OCI-LY1 (cell line): ENCODE results near the gene SMIM24.

ENCODE experiments used
- H2AFZ ChIP-seq: fragments of 200-600 bp; sonication (generic), shearing (Covaris generic); 2 replicates; pipeline ENCODE4 v1.6.0; 2014; ENCODE audit warnings: antibody characterized with exemption, mild to moderate bottlenecking, low read length
- H3F3A ChIP-seq: fragments of 200-600 bp; sonication (generic), shearing (Covaris generic); 2 replicates; pipeline ENCODE4 v1.6.0; 2014; ENCODE audit warnings: mild to moderate bottlenecking, antibody characterized with exemption, low read length, moderate library complexity; ENCODE audit not compliant: insufficient read depth
- H3K27ac ChIP-seq: fragments of 200-600 bp; sonication (generic); 2 replicates; pipeline ENCODE4 v1.5.1; 2014; ENCODE audit warnings: low read length, mixed run types, mild to moderate bottlenecking, low read depth; ENCODE audit not compliant: poor library complexity, severe bottlenecking
- H3K27me3 ChIP-seq: fragments of 200-600 bp; sonication (generic); 2 replicates; pipeline ENCODE4 v1.6.0; 2014; ENCODE audit warnings: antibody characterized with exemption, mild to moderate bottlenecking, low read length, moderate library complexity; ENCODE audit not compliant: insufficient read depth
- H3K36me3 ChIP-seq: fragments of 200-600 bp; sonication (generic); 2 replicates; pipeline ENCODE4 v1.6.1; 2014; ENCODE audit warnings: mild to moderate bottlenecking, antibody characterized with exemption, low read length, moderate library complexity, mixed read lengths; ENCODE audit not compliant: insufficient read depth
- H3K4me1 ChIP-seq: fragments of 200-600 bp; sonication (generic); 2 replicates; pipeline ENCODE4 v1.5.1; 2014; ENCODE audit warnings: mild to moderate bottlenecking, low read length, moderate library complexity; ENCODE audit not compliant: insufficient read depth, severe bottlenecking
- H3K4me2 ChIP-seq: fragments of 200-600 bp; sonication (generic), shearing (Covaris generic); 2 replicates; pipeline ENCODE4 v1.6.1; 2014; ENCODE audit warnings: low read length
- H3K4me3 ChIP-seq: fragments of 200-600 bp; sonication (generic); 2 replicates; pipeline ENCODE4 v1.5.1; 2014; ENCODE audit warnings: low read length, low read depth, mild to moderate bottlenecking, mixed read lengths; ENCODE audit not compliant: poor library complexity, severe bottlenecking
- H3K79me2 ChIP-seq: fragments of 200-600 bp; shearing (Covaris generic); 2 replicates; pipeline ENCODE4 v1.6.1; 2016; ENCODE audit warnings: mixed run types, low read length, mixed read lengths; ENCODE audit not compliant: insufficient read depth
- H3K9ac ChIP-seq: fragments of 200-600 bp; sonication (generic), shearing (Covaris generic); 2 replicates; pipeline ENCODE4 v1.6.1; 2014; ENCODE audit warnings: mild to moderate bottlenecking, low read length, mixed read lengths
- H3K9me2 ChIP-seq: fragments of 200-600 bp; sonication (generic), shearing (Covaris generic); 2 replicates; pipeline ENCODE4 v1.6.1; 2014; ENCODE audit warnings: low read depth, mild to moderate bottlenecking, low read length, mixed read lengths
- H3K9me3 ChIP-seq: fragments of 200-600 bp; shearing (Covaris generic); 2 replicates; pipeline ENCODE4 v1.6.1; 2014; ENCODE audit warnings: low read length, mixed read lengths
- H4K20me1 ChIP-seq: fragments of 200-600 bp; sonication (generic), shearing (Covaris generic); 2 replicates; pipeline ENCODE4 v1.6.0; 2016; ENCODE audit warnings: mild to moderate bottlenecking, low read length; ENCODE audit not compliant: insufficient read depth
- EZH2 ChIP-seq: fragments of 200-600 bp; sonication (generic), shearing (Covaris generic); IDR thresholded peaks from 2 replicates; pipeline ENCODE4 v1.8.0; 2017; ENCODE audit warnings: borderline replicate concordance, mixed run types, mild to moderate bottlenecking, antibody characterized with exemption, low read length, moderate library complexity, mixed read lengths
- TF ChIP-seq, protein P1 (sequence below): fragments of 200-600 bp; sonication (generic), shearing (Covaris generic); IDR thresholded peaks from 2 replicates; pipeline ENCODE4 v1.5.1; 2017; ENCODE audit warnings: mild to moderate bottlenecking, antibody characterized with exemption, low read length, moderate library complexity, mixed read lengths

The SMIM24 gene

DNA sequence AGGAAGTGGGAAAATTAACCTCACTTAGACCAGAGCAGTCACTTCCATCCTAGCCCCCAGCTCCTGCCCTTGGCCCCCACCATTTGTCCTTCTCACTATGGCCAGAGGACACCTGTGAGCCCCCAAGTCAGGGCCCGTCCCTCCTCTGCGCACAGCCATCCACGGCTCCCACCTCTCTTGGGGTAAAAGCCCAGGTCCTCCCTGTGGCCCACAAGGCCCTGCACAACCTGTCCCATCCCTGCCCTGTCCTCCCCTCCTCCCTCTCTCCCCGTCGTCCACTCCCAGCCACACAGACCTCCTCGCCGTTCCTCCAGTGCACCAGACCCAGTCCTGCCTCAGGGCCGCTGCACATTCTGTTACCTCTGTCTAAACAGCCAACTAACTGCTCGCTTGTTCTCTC, 53.9 kb downstream of the SMIM24 start:
- H4K20me1 ChIP-seq, result no peaks in the 10 kb centered on the region
- no peak overlapping the region for H2AFZ ChIP-seq
- H3K36me3 ChIP-seq, result no peaks in the 10 kb centered on the region
- H3K27me3 ChIP-seq, result no peaks in the 10 kb centered on the region; the same call in 1 of the 2 replicates
- TF ChIP-seq, protein P1, sequence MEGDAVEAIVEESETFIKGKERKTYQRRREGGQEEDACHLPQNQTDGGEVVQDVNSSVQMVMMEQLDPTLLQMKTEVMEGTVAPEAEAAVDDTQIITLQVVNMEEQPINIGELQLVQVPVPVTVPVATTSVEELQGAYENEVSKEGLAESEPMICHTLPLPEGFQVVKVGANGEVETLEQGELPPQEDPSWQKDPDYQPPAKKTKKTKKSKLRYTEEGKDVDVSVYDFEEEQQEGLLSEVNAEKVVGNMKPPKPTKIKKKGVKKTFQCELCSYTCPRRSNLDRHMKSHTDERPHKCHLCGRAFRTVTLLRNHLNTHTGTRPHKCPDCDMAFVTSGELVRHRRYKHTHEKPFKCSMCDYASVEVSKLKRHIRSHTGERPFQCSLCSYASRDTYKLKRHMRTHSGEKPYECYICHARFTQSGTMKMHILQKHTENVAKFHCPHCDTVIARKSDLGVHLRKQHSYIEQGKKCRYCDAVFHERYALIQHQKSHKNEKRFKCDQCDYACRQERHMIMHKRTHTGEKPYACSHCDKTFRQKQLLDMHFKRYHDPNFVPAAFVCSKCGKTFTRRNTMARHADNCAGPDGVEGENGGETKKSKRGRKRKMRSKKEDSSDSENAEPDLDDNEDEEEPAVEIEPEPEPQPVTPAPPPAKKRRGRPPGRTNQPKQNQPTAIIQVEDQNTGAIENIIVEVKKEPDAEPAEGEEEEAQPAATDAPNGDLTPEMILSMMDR, result no peak
- no peak for TF ChIP-seq EZH2
- no peaks in the 10 kb centered on the region for H3F3A ChIP-seq
- no peaks in the 10 kb centered on the region for H3K4me1 ChIP-seq
- H3K79me2 ChIP-seq, result no peaks in the 10 kb centered on the region
- no peaks in the 10 kb centered on the region for H3K9me3 ChIP-seq
- no peak overlapping the region for H3K9ac ChIP-seq
- H3K4me2 ChIP-seq, result no peak overlapping the region
- H3K4me3 ChIP-seq, result no peak overlapping the region
- no peaks in the 10 kb centered on the region for H3K9me2 ChIP-seq
- no peak overlapping the region for H3K27ac ChIP-seq
